H4 (cell line): ENCODE measurements around the gene TMEM185B. TPM values are rescaled to one million over a fixed set of nuclear protein-coding genes. Genes with fewer than 3 reads are reported as not detected.
"Not testable (repeated sequence)": the region's sequence is repeated elsewhere in the genome, so short reads cannot be mapped to it uniquely, and the experiment has no call there.

Experiments used
- DNase-seq: peaks from one replicate; pipeline ENCODE4 v3.0.0-alpha.2; 2015; ENCODE audit warnings: low spot score
- total RNA-seq: library from RNA; depleted of rRNA; stranded (reverse); fragments of >200 nt; shearing (Covaris generic); gene quantifications from 2 replicates; pipeline ENCODE4 v1.2.3, GENCODE V29; 2014

TMEM185B gene
- total RNA-seq, 1 experiment from 2014 or later = 39.3 TPM

DNA sequence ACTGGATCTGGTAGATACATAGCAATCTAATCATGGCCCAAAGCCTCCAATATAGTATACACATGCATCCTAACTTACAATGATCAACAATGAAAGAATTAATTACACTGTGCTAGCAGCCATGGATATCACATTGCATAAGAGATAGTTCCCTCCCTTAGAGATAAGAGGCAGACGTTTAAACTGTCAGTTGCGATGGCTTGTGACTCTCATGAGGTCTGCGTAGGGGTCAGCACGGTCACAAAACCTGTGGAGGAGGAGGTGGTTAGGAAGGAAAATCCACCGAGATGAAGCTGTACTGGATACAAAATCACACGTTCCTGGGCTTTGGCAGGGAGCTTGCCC lies 28.7 kb upstream of the TMEM185B start:
- DNase-seq = no peak

DNA sequence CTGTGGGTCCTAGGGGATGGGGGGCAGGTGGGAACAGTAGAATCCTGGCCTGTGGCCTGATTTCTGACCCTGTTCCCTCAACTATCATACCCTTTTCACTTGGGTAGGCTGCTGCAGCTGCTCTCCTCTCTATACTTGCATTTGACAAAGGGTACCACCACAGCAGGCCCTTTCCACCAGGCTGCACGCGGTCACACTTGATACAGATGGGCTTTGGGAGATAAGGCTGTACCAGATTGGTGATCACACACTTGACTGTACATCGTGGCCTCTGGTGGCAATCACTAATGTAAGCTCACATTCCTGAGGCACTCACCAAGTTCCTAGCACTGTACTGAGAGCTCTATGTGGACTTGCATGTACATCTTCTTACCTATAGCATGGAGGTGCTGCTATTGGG lies 27.9 kb upstream of the TMEM185B start:
- no peak for DNase-seq

DNA sequence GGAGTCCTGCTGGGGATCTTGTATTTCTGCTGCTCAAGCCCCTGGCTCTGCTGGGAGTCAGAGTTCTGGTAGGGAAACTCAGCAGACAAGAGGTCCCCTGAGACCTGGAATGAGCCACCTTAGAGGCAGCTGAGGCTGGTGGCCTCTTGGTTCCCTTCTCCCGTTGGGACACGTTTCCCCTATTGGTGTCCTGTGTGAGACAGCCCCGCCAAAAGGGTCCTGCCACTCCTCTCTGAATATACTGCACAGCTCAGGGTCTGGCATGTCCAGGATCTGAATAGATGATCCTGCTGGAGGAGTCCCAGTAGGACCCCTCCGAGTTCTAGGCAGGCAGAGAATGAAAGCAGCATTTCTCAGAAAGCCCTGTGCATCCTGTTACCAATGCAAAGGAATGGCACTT lies 27.4 kb upstream of the TMEM185B start:
- DNase-seq = no peak

DNA sequence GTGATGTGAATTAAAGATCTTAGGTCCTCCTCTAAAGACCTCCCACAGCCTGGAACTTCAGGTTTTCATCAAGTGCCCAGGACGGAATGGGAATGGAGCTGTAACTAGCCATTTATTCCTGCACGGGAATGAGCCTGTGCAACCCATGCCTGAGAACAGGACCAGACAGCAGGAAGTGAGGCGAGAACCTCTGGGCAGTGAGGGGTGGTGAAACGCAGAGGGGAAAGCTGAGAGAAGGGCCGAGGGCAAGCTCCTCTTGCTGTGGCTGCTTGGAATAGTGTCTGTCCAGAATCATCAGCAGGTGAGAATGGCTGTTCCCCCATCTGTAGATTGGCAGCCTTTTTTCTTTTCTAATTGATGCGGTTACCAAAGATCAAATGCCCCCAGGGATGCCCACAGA lies 24.7 kb upstream of the TMEM185B start:
- DNase-seq = no peak

DNA sequence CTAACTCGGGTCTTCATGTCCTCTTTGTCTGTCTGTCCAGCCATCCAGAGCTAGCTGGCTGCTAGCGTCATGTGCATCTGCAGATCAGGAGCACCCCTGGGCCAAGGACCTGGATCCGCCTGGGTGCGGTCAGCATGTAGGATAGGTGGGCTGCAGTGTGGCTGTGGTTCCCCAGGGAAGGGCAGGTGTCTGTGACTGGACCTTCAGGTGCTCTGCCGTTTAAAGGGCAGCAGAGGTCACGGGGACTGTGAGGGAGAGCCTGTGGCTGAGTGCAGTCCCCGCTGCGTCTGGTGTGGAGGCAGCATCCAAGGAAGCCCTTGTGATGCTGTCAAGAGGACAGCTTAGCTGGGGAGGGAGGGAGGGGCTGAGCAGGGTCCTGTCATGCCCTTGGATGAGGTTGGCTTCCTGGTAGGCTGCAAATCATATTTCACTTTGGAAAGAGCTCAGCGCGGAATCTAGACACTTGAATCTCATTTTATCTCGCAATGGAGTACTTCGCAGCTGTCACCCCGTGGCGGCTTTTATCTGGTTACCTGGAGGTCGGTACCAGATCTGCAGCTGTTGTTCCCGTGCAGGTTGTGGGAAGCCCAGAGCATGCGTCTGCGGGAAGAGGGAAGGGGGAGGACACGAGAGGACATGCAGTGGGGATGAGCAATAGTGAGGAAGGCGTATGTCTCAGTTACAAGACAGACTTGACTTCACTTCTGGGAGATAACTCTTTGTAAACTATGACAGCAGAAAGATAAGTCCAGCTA lies 23.5 kb upstream of the TMEM185B start:
- DNase-seq = no peak

DNA sequence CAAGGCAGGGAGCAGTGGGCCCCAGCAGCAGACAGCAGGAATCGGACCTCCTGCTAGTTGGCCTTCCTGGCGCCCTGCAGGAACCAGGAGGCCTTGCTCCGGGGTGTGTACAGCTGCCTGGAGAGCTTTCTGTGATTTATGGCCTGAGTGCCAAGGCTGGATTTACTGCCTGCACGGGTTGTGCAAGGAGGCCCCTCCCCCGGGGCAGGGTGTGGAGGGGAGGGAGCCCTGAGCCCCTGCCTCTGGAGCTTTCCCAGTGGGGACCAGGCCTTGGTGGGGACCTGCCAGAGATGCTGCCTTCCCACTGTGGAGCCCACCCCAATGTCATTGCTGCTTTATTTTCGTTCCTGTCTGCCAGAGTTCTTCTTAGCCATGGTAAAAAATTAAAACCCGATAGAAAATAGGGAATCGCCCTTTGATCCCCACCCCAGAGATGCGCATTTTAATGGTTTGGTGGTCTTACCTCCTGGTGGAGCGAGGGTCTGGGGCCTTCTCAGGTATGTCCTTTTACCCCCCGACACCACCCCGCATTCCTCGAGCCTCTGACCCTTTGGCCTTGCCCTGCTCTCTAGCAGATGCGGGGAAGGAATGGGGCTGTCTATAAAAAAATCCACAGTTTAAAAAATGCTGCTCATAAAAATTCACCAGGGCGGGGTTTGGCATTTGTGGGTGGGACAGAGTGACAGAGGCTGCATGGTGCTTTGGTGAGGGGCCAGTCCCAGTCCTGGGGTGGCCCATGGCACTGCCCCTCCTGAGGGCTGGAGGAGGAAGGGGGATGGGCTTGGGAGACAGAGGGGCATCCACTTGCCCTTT lies 22.5 kb upstream of the TMEM185B start:
- no peak for DNase-seq

DNA sequence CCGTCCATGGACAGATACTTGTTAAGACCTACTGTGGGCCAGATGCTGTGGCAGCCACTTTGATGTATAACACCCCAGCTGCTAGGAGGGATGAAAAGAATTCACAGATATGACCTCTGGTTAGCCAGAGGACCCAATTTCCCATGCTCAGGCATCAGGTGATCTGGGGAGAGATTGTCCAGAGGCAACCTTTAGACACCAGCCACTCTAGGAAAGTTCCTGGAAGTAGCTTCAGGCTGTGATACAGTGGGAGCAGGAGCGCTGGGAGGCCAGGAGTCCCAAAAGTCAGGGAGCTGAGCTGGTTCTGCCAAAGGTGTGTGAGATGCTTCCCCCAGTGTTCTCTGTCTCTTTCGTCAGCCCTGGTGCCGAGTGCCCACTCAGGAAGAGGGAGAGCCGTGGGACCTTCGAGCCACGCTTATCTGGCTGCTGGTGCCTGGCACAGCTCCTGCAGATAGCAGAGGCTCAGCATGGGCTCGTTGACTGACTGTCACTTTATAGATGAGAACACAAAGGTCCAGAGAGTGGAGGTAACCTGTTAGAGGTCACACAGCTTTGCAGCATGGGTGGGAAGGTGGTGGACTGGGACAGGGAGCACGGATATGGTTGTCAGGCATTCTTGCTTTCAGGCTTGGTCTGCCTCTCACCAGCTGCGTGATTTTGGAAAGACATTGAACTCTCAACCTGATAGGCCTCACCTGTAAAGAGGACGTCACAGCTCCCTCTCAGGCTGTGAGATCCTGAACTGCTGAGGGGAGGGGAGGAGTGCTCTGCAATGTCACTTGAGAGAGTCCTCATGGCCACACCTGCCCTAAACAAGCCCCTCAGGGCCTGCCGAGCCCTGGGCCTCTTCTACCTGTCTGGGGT lies 21.7 kb upstream of the TMEM185B start:
- no peak for DNase-seq

DNA sequence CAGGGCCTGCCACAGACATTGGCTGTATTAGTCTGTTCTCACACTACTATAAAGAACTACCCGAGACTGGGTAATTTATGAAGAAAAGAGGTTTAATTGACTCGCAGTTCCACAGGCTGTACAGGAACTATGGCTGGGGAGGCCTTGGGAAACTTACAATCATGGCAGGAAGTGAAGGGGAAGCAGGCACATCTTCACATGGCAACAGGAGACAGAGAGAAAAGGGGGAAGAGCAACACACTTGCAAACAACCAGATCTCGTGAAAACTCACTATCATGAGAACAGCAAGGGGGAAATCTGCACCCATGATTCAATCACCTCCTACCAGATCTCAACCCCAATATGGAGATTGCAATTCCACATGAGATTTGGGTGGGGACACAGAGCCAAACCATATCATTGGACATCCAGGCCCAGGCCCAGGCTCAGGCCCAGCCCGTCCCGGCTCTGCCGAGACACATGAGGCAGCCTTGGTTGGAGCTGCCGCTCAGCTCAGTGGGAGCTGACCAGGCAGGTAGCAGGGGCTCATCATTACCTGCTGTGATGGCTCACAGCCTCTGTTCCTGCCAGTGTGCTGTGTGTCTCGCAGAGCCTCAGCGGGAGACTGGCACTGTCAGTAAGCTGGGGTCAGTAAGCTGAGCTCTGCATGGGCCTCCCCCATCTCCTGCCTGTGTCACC lies 20.8 kb upstream of the TMEM185B start:
- DNase-seq = no peak

DNA sequence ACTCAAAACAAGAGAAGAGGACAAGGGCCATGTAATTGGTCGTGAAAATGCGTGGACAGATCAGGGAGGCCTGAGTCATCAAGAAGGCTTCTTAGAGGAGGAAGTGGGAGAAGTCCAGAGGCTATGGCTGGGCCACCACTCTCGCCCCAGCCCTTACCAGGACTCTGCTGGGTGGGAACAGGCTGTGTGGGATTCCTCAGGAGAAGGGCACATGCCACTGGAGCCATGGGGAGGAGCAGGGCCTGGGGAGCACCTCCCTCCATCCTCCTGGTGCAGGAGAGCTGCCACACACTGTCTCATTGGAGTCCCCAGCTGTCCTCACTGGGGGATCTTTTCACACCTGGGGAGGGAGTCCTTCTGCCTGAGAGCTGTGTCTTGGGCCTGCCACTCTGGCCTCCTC lies 20.0 kb upstream of the TMEM185B start:
- no peak for DNase-seq

DNA sequence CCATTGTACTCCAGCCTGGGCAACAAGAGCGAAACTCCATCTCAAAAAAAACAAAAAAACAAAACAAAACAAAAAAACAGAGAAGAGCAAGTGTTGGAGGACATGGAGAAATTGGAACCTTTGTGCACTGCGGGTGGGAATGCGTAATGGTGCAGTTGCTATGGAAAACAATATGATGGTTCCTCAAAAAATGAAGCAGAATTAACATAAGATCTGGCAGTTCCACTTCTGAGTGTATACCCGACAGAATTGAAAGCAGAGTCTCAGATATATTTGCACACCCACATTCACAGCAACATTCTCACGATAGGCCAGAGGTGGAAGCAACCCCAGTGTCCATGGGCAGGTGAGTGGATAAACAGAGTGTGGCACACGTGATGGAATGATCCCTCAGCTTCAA lies 18.5 kb upstream of the TMEM185B start:
- no peak for DNase-seq

DNA sequence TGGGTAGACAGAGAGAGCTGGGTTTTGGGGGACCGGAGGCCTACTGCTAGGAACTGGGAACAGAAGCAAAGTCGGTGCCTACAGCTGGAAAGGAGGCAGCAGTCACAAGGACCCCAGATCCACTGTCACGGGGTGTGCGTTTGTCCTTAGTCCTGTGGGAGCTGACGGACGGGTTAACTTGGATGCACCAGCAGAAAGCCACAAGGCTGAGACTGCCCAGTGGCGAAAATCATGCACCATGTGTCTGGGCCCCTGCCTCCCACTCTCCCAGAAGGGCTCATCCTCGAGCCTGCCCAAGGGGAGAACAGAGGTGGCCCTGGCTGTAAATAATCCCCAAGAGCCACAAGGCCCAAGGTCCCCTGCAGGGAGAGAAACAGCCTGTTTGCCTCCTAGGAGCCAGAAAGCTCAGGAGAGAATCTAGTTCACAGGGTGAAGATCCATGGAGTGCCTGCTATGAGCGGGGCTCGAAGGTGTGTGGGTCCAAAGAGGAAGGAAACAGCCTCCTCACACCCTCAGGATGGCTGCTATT lies 17.8 kb upstream of the TMEM185B start:
- no peak for DNase-seq

DNA sequence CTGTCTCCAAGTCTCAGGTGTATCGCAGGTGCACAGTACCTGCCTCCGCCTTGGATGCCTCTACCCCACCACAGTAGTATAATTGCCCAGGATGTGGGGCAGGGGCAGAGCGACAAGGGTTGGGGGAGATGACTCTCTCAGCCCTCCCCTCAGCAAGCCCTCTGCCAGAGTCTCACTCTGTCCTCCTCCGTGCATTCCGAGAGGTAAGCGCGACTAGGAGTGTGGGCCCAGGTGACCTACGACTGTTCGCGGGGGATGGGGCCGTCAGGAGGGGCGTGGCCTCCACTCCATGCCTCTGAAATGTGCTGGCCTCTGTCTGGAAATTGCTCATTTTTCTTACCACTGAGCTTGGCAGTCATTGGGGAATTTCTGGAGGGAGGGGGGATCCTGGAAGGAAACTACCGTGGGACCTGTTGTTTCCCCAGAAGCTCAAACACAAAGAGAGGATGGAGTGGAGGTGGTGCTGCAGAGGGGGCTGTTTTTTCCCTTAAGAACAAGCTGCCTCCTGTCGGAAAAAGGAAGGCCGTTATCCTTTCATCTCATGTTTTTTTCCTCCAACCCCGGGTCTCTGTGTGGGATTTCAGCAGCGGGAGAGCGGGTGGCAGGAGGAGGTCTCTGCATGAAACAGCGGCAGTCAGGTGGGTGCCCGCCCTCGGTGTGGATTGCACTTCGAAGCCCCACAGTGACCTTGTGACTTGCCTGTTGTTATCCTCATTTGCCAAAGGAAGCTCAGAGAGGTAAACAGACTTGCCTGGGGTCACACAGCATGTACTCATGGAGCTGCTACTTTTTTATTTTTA lies 16.5 kb upstream of the TMEM185B start:
- peak; percentile 64 for DNase-seq

DNA sequence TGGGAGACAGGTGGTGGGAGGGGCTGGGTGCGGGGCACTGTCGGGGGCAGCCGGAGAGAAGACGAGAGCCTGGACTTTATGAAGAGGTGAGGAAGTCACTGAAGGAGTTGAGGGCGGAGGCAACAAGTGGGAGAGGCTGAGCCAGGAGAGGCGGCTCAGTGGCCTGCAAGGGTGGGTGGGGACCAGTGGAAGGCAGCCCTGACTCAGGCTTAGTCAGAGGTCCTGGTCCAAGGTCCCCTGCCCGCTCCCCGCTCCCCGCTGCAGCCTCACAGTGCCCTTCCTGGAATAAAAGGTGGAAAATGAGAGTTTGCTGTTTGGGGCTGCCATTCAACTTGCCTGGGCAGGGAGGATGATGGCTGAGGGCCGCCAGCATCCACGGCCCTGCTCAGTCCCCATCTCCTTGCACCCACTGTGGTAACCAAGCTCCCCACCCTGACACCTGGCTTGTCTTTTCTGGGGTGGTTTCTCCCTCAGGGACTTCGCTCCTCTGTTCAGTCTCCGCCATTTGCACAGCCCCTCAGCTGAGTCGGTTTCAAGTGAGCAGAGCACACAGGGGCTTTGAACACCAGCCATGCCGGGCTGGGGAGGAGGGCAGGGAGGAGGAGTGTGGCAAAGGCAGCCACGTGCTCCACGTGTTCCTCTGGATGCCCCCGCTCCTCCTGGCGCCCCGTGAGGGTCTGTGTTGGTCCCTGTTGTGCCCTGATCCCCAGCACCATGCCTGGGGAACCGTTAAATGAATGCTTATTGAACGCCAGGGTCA lies 15.7 kb upstream of the TMEM185B start:
- peak; percentile 52 for DNase-seq

DNA sequence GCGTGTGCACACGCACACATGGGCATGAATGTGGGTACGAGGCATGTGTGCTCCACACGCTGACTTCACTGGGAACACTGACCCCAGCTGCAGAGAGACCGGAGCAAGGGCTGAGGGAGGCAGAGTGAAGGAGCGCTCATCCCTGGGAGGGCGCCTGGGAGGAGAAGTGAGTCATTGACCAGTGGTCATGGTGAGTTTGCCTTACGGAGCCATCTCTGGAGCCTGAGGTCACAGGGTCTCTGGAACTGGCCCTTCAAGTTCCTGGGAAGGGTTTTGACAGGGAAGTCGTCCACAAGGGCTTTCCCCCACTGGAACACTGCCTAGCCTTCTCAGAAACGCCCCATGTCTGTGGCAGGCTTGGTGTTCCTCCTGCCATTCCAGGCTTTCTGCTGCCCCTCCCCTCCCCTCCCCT lies 14.3 kb upstream of the TMEM185B start:
- peak; percentile 34 for DNase-seq

DNA sequence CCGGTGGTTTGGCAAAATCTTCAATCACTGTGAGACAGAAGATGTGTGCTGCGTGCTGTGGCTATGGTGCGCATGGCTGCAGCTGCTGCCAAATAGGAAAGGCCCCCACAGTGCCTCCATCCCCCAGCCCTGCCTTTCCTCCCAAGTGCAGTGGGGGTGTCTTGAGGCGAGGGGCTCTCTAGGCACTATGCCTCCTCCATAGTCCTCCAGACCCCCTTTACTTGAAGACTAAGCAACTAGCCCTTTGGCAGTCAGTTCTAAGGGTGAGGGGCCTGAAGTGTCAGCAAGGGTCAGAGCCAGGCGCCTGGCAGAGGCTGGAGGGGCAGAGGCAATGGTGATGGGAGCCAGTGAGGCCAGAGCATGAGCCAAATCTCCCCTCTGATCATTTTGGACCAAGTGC lies 13.6 kb upstream of the TMEM185B start:
- DNase-seq = no peak

DNA sequence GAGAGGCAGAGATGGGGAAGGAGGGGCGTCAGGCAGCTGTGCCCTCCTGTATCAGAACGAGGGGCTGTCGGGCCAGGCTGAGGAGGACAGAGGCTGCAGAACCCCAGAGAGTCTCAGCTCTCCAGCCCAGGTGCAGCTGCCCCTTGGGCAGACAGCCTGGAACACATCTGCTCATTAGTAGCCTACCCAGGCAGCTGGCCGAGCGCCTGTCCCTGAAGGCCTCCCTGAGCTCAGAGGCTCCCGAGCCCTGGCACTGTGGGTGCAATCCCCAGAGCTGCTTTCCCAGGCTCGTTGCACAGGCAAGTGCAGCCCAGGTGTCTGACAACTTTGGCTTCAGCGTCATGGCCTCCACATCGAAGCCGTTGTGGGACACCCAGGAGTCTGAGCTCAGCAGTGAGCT lies 13.1 kb upstream of the TMEM185B start:
- DNase-seq = no peak

DNA sequence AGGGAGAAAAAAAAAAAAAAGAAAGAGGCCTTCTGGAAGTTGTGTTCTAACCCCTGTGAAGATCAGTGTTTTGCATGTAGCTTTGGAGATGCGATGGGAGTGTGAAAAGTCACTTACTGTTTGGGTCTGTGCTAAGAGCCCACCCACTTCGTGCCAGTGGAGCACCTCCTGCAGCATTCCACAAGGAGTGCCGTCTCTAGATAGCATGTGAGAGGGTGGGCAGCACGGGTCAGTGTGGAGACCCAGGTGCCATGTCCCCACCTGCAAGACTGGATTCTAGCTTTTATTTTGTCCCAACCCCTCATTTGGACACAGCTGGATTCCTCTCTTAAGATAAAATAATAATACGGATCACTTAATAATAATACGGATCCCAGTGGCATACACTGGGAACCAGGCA lies 12.5 kb upstream of the TMEM185B start:
- DNase-seq = no peak

DNA sequence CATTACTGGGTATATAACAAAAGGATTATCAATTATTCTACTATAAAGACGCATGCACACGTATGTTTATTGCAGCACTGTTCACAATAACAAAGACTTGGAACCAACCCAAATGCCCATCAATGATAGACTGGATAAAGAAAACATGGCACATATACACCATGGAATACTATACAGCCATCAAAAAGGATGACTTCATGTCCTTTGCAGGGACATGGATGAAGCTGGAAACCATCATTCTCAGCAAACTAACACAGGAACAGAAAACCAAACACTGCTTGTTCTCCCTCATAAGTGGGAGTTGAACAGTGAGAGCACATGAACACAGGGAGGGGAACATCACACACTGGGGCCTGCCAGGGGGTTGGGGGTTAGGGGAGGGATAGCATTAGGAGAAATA lies 12.0 kb upstream of the TMEM185B start:
- not testable (repeated sequence) for DNase-seq

DNA sequence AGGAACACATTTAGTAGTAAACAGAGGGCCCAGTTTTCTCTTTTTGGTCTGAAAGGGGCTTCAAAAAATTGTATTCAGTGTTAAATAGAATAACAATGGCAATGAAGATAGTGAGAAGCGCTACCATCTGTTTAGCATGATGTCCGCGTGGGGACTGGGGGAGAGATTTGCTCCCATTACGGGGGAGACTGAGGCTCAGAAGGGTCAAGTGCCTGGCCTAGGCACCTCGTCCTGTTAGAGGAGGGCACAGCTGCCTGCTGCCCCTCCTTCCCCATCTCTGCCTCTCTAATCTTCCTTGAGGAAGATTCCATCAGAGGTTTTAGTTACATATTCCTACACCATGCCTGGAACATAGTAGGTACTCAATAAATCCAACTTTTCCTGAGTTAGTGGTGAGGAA lies 10.1 kb upstream of the TMEM185B start:
- no peak for DNase-seq
